ENCODE results near the gene PPP1R1C. TPM values are rescaled to one million over a fixed set of nuclear protein-coding genes. Genes with fewer than 3 reads are reported as not detected.

The PPP1R1C gene
- total RNA-seq, 1 experiment from 2014 or later = 3.4 TPM

- 0 out of 2 replicates have a peak, but pooled peaks cover 3% of the 10 kb centered on the region for H3K4me1 Mint-ChIP-seq
- H3K9me3 Mint-ChIP-seq = no peaks in the 10 kb centered on the region
- CTCF ChIA-PET = no interaction called here
- no peak overlapping the region for H3K27ac Mint-ChIP-seq
- DNase-seq (ENCODE audit: low spot score) (no peak), ATAC-seq (no peak)
- POLR2A ChIA-PET = no interaction called here
- no peaks in the 10 kb centered on the region for H3K36me3 Mint-ChIP-seq
- no peak overlapping the region for H3K4me3 Mint-ChIP-seq
- no peaks in the 10 kb centered on the region for H3K27me3 Mint-ChIP-seq (ENCODE audit: low read depth)
- TF ChIP-seq MXD4 (CRISPR knock-in tag; IDR thresholded peaks at IDR 0.05; ENCODE audit: borderline replicate concordance) (no peak), MYBL2 (CRISPR knock-in tag; IDR thresholded peaks at IDR 0.05) (no peak), NFE2L1 (CRISPR knock-in tag; IDR thresholded peaks at IDR 0.05) (no peak), ZNF423 (CRISPR knock-in tag; IDR thresholded peaks at IDR 0.05) (no peak), ATF3 (CRISPR knock-in tag; conservative IDR thresholded peaks at IDR 0.05) (no peak), CREB1 (CRISPR knock-in tag; IDR thresholded peaks at IDR 0.05) (no peak), ZBTB43 (CRISPR knock-in tag; IDR thresholded peaks at IDR 0.05) (no peak), EMX1 (CRISPR knock-in tag; IDR thresholded peaks at IDR 0.05) (no peak), ESRRA (CRISPR knock-in tag; IDR thresholded peaks at IDR 0.05; ENCODE audit: borderline replicate concordance) (no peak), ATF1 (CRISPR knock-in tag; IDR thresholded peaks at IDR 0.05) (no peak), TEAD1 (CRISPR knock-in tag; IDR thresholded peaks at IDR 0.05) (no peak), FOXJ3 (CRISPR knock-in tag; IDR thresholded peaks at IDR 0.05; ENCODE audit: borderline replicate concordance) (no peak), FOXP4 (CRISPR knock-in tag; IDR thresholded peaks at IDR 0.05) (no peak), ZNF219 (CRISPR knock-in tag; IDR thresholded peaks at IDR 0.05; ENCODE audit: borderline replicate concordance) (no peak), ELF4 (CRISPR knock-in tag; IDR thresholded peaks at IDR 0.05; ENCODE audit: low read depth) (no peak), E2F4 (CRISPR knock-in tag; IDR thresholded peaks at IDR 0.05; ENCODE audit: borderline replicate concordance, low read depth) (no peak), TEAD4 (CRISPR knock-in tag; IDR thresholded peaks at IDR 0.05) (no peak), ZNF416 (CRISPR knock-in tag; IDR thresholded peaks at IDR 0.05) (no peak), USF1 (CRISPR knock-in tag; IDR thresholded peaks at IDR 0.05) (no peak), CREM (CRISPR knock-in tag; IDR thresholded peaks at IDR 0.05) (no peak)
These were observed 5.7 kb downstream of the PPP1R1C start for GRCh38 chr2:181991171-181991885.

- H3K4me1 Mint-ChIP-seq = 0 out of 2 replicates have a peak, but pooled peaks cover 3% of the 10 kb centered on the region
- POLR2A ChIA-PET = no interaction called here
- no peak for TF ChIP-seq TCF7 (CRISPR knock-in tag; IDR thresholded peaks at IDR 0.05; ENCODE audit: low read depth)
- no peak for TF ChIP-seq MYBL2 (CRISPR knock-in tag; IDR thresholded peaks at IDR 0.05)
- no peak for TF ChIP-seq AR (CRISPR knock-in tag; IDR thresholded peaks at IDR 0.05)
- no peaks in the 10 kb centered on the region for H3K36me3 Mint-ChIP-seq
- CTCF ChIA-PET = interaction anchor here (0.9 kb wide), 1 partner anchor 39 kb away, joined by 3 read pairs; no protein-coding TSS in a partner anchor
- DNase-seq (ENCODE audit: low spot score) (no peak), ATAC-seq (no peak)
- H3K4me3 Mint-ChIP-seq = no peak overlapping the region
- no peaks in the 10 kb centered on the region for H3K9me3 Mint-ChIP-seq
- no peaks in the 10 kb centered on the region for H3K27me3 Mint-ChIP-seq (ENCODE audit: low read depth)
- H3K27ac Mint-ChIP-seq = no peak overlapping the region
These were observed 7.1 kb downstream of the PPP1R1C start for GRCh38 chr2:181992776-181993175.
